Measurements from ENCODE around the gene ATP4B.

GRCh38 chr13:113616991-113617749, 40.8 kb downstream of the ATP4B start:
- TF ChIP-seq SMAD4 (CRISPR knock-in tag; IDR thresholded peaks at IDR 0.05) (no peak), CTCF (IDR thresholded peaks at IDR 0.05) (no peak), TEAD4 (CRISPR knock-in tag; IDR thresholded peaks at IDR 0.05) (no peak), TP53 (CRISPR knock-in tag; IDR thresholded peaks at IDR 0.05) (no peak), GABPB1 (CRISPR knock-in tag; IDR thresholded peaks at IDR 0.05) (no peak), MAX (CRISPR knock-in tag; IDR thresholded peaks at IDR 0.05) (no peak), ESRRA (CRISPR knock-in tag; IDR thresholded peaks at IDR 0.05; ENCODE audit: borderline replicate concordance) (no peak)
- TF ChIP-seq, protein P1, sequence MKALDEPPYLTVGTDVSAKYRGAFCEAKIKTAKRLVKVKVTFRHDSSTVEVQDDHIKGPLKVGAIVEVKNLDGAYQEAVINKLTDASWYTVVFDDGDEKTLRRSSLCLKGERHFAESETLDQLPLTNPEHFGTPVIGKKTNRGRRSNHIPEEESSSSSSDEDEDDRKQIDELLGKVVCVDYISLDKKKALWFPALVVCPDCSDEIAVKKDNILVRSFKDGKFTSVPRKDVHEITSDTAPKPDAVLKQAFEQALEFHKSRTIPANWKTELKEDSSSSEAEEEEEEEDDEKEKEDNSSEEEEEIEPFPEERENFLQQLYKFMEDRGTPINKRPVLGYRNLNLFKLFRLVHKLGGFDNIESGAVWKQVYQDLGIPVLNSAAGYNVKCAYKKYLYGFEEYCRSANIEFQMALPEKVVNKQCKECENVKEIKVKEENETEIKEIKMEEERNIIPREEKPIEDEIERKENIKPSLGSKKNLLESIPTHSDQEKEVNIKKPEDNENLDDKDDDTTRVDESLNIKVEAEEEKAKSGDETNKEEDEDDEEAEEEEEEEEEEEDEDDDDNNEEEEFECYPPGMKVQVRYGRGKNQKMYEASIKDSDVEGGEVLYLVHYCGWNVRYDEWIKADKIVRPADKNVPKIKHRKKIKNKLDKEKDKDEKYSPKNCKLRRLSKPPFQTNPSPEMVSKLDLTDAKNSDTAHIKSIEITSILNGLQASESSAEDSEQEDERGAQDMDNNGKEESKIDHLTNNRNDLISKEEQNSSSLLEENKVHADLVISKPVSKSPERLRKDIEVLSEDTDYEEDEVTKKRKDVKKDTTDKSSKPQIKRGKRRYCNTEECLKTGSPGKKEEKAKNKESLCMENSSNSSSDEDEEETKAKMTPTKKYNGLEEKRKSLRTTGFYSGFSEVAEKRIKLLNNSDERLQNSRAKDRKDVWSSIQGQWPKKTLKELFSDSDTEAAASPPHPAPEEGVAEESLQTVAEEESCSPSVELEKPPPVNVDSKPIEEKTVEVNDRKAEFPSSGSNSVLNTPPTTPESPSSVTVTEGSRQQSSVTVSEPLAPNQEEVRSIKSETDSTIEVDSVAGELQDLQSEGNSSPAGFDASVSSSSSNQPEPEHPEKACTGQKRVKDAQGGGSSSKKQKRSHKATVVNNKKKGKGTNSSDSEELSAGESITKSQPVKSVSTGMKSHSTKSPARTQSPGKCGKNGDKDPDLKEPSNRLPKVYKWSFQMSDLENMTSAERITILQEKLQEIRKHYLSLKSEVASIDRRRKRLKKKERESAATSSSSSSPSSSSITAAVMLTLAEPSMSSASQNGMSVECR (CRISPR knock-in tag; IDR thresholded peaks at IDR 0.05; ENCODE audit: borderline replicate concordance): no peak
- TF ChIP-seq, protein P2, sequence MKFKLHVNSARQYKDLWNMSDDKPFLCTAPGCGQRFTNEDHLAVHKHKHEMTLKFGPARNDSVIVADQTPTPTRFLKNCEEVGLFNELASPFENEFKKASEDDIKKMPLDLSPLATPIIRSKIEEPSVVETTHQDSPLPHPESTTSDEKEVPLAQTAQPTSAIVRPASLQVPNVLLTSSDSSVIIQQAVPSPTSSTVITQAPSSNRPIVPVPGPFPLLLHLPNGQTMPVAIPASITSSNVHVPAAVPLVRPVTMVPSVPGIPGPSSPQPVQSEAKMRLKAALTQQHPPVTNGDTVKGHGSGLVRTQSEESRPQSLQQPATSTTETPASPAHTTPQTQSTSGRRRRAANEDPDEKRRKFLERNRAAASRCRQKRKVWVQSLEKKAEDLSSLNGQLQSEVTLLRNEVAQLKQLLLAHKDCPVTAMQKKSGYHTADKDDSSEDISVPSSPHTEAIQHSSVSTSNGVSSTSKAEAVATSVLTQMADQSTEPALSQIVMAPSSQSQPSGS (CRISPR knock-in tag; IDR thresholded peaks at IDR 0.05; ENCODE audit: borderline replicate concordance, low read depth): no peak

Measured in WTC11 (cell line).